Activated T-cell treated with anti-CD3 and anti-CD28 coated beads, Interleukin-2, amount 50 U/mL, for 4 hours (primary cell): ENCODE results near the gene SORBS1. TPM values are rescaled to one million over a fixed set of nuclear protein-coding genes. Genes with fewer than 3 reads are reported as not detected.
"Not testable (repeated sequence)": the region's sequence is repeated elsewhere in the genome, so short reads cannot be mapped to it uniquely, and the experiment has no call there.

ENCODE experiments used
- ATAC-seq, 2 donors: fragments of 200-7000 bp; cut with Tn5 transposase; one replicate each; pipeline ENCODE4 v1.10.0; 2021
- DNase-seq: peaks from one replicate; pipeline ENCODE4 v3.0.0-alpha.2; 2020
- H3K27me3 Mint-ChIP-seq: one replicate; pipeline ENCODE4 v1.8.0; 2021; ENCODE audit warnings: low read depth, mixed read lengths
- H3K36me3 Mint-ChIP-seq: one replicate; pipeline ENCODE4 v1.8.0; 2022; ENCODE audit warnings: mixed read lengths; ENCODE audit not compliant: insufficient read depth
- H3K4me1 Mint-ChIP-seq: one replicate; pipeline ENCODE4 v1.8.0; 2021; ENCODE audit warnings: low read depth, mixed read lengths
- H3K4me3 Mint-ChIP-seq: one replicate; pipeline ENCODE4 v1.8.0; 2021; ENCODE audit warnings: mild to moderate bottlenecking, moderate library complexity, mixed read lengths
- H3K9me3 Mint-ChIP-seq: one replicate; pipeline ENCODE4 v1.8.0; 2021; ENCODE audit warnings: mixed read lengths
- total RNA-seq, 3 donors: library from RNA; stranded (reverse); gene quantifications; one replicate each; pipeline ENCODE4 v1.2.1, GENCODE V29; 2021

The SORBS1 gene
- total RNA-seq, 3 donors from 2014 or later = 0.32 to 0.46 (median 0.38) TPM

GRCh38 chr10:95353123-95353522 is 208.0 kb downstream of the SORBS1 start:
- no peak for ATAC-seq
- Mint-ChIP-seq H3K4me3 (no peak overlapping the region), H3K4me1 (no peaks in the 10 kb centered on the region), H3K27me3 (no peaks in the 10 kb centered on the region), H3K9me3 (no peaks in the 10 kb centered on the region), H3K36me3 (no peaks in the 10 kb centered on the region)
- DNase-seq = no peak

- Mint-ChIP-seq H3K9me3 (no peaks in the 10 kb centered on the region), H3K27me3 (no peaks in the 10 kb centered on the region), H3K4me1 (no peaks in the 10 kb centered on the region), H3K4me3 (no peak overlapping the region), H3K36me3 (no peaks in the 10 kb centered on the region)
- ATAC-seq (no peak), DNase-seq (no peak)
Measured at GRCh38 chr10:95352684-95353083, 208.5 kb downstream of the SORBS1 start.

- no peaks in the 10 kb centered on the region for H3K9me3 Mint-ChIP-seq
- no peak overlapping the region for H3K4me3 Mint-ChIP-seq
- ATAC-seq (no peak), DNase-seq (no peak)
- H3K27me3 Mint-ChIP-seq = no peaks in the 10 kb centered on the region
- H3K4me1 Mint-ChIP-seq = no peaks in the 10 kb centered on the region
- no peaks in the 10 kb centered on the region for H3K36me3 Mint-ChIP-seq
Measured at GRCh38 chr10:95350830-95351228, 210.3 kb downstream of the SORBS1 start.

GRCh38 chr10:95350219-95350829 is 210.8 kb downstream of the SORBS1 start:
- ATAC-seq = no peak
- DNase-seq = no peak
- Mint-ChIP-seq H3K36me3 (no peaks in the 10 kb centered on the region), H3K27me3 (no peaks in the 10 kb centered on the region), H3K9me3 (no peaks in the 10 kb centered on the region), H3K4me3 (no peak overlapping the region), H3K4me1 (no peaks in the 10 kb centered on the region)

GRCh38 chr10:95347402-95347766 is 213.8 kb downstream of the SORBS1 start:
- H3K9me3 Mint-ChIP-seq, H3K4me3 Mint-ChIP-seq, H3K4me1 Mint-ChIP-seq, H3K36me3 Mint-ChIP-seq, DNase-seq, H3K27me3 Mint-ChIP-seq, ATAC-seq: not testable (repeated sequence)

GRCh38 chr10:95346715-95347401 is 214.3 kb downstream of the SORBS1 start:
- DNase-seq = no peak
- H3K27me3 Mint-ChIP-seq = no peaks in the 10 kb centered on the region
- no peaks in the 10 kb centered on the region for H3K4me1 Mint-ChIP-seq
- H3K36me3 Mint-ChIP-seq = no peaks in the 10 kb centered on the region
- no peaks in the 10 kb centered on the region for H3K9me3 Mint-ChIP-seq
- H3K4me3 Mint-ChIP-seq = no peak overlapping the region
- ATAC-seq = no peak

GRCh38 chr10:95343573-95343972 is 217.6 kb downstream of the SORBS1 start:
- Mint-ChIP-seq H3K36me3 (no peaks in the 10 kb centered on the region), H3K9me3 (no peaks in the 10 kb centered on the region), H3K27me3 (no peaks in the 10 kb centered on the region), H3K4me1 (no peaks in the 10 kb centered on the region), H3K4me3 (no peak overlapping the region)
- ATAC-seq (no peak), DNase-seq (no peak)

- no peaks in the 10 kb centered on the region for H3K4me1 Mint-ChIP-seq
- H3K36me3 Mint-ChIP-seq = no peaks in the 10 kb centered on the region
- no peak for ATAC-seq
- H3K9me3 Mint-ChIP-seq = no peaks in the 10 kb centered on the region
- H3K4me3 Mint-ChIP-seq = no peak overlapping the region
- DNase-seq = no peak
- no peaks in the 10 kb centered on the region for H3K27me3 Mint-ChIP-seq
Measured at GRCh38 chr10:95341716-95342130, 219.4 kb downstream of the SORBS1 start.

- ATAC-seq = no peak
- Mint-ChIP-seq H3K4me3 (no peak overlapping the region), H3K9me3 (no peaks in the 10 kb centered on the region), H3K27me3 (no peaks in the 10 kb centered on the region), H3K4me1 (no peaks in the 10 kb centered on the region), H3K36me3 (no peaks in the 10 kb centered on the region)
- no peak for DNase-seq
Measured at GRCh38 chr10:95339863-95340262, 221.3 kb downstream of the SORBS1 start.

- Mint-ChIP-seq H3K36me3 (no peaks in the 10 kb centered on the region), H3K27me3 (no peaks in the 10 kb centered on the region), H3K9me3 (no peaks in the 10 kb centered on the region), H3K4me1 (no peaks in the 10 kb centered on the region), H3K4me3 (no peak overlapping the region)
- no peak for DNase-seq
- ATAC-seq = no peak
Measured at GRCh38 chr10:95337423-95338160, 223.6 kb downstream of the SORBS1 start.

- Mint-ChIP-seq H3K9me3 (no peaks in the 10 kb centered on the region), H3K4me3 (no peak overlapping the region)
- DNase-seq = no peak
Measured at GRCh38 chr10:95336702-95337101, 224.5 kb downstream of the SORBS1 start.

GRCh38 chr10:95335933-95336699 is 225.1 kb downstream of the SORBS1 start:
- no peak for ATAC-seq
- Mint-ChIP-seq H3K36me3 (no peaks in the 10 kb centered on the region), H3K4me3 (no peak overlapping the region), H3K4me1 (no peaks in the 10 kb centered on the region), H3K27me3 (no peaks in the 10 kb centered on the region), H3K9me3 (no peaks in the 10 kb centered on the region)
- DNase-seq = no peak

More at GRCh38 chr10:95336702-95337101, 224.5 kb downstream of the SORBS1 start:
- Mint-ChIP-seq H3K4me1 (no peaks in the 10 kb centered on the region), H3K27me3 (no peaks in the 10 kb centered on the region), H3K36me3 (no peaks in the 10 kb centered on the region)
- no peak for ATAC-seq

- ATAC-seq (no peak), DNase-seq (no peak)
- H3K9me3 Mint-ChIP-seq = no peaks in the 10 kb centered on the region
- no peaks in the 10 kb centered on the region for H3K36me3 Mint-ChIP-seq
- H3K4me1 Mint-ChIP-seq = no peaks in the 10 kb centered on the region
- no peaks in the 10 kb centered on the region for H3K27me3 Mint-ChIP-seq
- no peak overlapping the region for H3K4me3 Mint-ChIP-seq
Measured at GRCh38 chr10:95334805-95335144, 226.4 kb downstream of the SORBS1 start.

GRCh38 chr10:95333997-95334804 is 227.0 kb downstream of the SORBS1 start:
- H3K4me3 Mint-ChIP-seq = no peak overlapping the region
- no peaks in the 10 kb centered on the region for H3K9me3 Mint-ChIP-seq
- DNase-seq (no peak), ATAC-seq (no peak)
- no peaks in the 10 kb centered on the region for H3K4me1 Mint-ChIP-seq
- H3K27me3 Mint-ChIP-seq = no peaks in the 10 kb centered on the region
- no peaks in the 10 kb centered on the region for H3K36me3 Mint-ChIP-seq
